ENCODE measurements around the gene TUBB.

DNA sequence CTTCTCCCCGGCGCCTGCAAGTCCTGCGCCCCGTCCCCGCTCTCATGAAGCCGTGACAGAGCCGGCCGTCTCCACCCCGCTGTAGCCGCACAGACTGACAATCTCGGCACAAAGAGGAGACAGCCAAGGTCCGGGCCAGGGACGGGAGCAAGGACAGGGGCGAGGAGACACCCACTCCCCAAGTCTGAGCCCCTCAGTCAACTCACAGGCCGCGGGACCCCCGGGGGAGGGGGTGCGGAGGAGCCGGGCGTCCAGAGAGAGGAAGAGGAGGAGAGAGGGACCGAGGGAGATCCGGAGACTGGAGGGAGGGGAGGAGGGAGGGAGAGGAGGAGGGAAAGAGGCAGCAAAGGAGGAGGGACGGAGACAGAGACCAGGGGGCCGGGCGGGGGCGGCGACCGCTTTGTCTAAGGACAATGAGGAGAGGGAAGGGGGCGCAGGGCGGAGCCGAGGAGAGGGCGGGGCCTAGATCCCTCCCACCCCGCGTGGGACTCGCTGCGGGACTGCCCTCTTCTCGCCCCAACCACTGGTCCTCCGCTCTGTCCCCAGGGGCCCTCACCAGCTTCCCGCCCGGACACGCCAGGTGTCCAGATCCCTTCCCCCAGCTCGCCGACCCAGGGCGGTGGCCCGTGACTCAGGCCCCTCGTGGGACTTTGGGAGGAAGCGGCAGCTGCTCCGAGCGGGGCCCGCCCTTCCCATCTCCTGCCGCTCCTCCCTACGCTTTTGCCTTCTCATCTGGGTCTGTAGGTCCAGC lies 33.1 kb upstream of the TUBB start:
- TF ChIP-seq, protein P1, sequence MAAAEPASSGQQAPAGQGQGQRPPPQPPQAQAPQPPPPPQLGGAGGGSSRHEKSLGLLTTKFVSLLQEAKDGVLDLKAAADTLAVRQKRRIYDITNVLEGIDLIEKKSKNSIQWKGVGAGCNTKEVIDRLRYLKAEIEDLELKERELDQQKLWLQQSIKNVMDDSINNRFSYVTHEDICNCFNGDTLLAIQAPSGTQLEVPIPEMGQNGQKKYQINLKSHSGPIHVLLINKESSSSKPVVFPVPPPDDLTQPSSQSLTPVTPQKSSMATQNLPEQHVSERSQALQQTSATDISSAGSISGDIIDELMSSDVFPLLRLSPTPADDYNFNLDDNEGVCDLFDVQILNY (CRISPR knock-in tag; IDR thresholded peaks at IDR 0.05): no peak
- TF ChIP-seq, protein P2, sequence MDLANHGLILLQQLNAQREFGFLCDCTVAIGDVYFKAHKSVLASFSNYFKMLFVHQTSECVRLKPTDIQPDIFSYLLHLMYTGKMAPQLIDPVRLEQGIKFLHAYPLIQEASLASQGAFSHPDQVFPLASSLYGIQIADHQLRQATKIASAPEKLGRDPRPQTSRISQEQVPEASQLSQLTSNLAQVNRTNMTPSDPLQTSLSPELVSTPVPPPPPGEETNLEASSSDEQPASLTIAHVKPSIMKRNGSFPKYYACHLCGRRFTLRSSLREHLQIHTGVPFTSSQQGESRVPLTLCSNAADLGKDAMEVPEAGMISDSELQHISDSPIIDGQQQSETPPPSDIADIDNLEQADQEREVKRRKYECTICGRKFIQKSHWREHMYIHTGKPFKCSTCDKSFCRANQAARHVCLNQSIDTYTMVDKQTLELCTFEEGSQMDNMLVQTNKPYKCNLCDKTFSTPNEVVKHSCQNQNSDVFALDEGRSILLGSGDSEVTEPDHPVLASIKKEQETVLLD (IDR thresholded peaks at IDR 0.05): peak; percentile 94
- TF ChIP-seq TAF15 (IDR thresholded peaks at IDR 0.05; ENCODE audit: low read depth, low read length): no peak
- TF ChIP-seq, protein P3, sequence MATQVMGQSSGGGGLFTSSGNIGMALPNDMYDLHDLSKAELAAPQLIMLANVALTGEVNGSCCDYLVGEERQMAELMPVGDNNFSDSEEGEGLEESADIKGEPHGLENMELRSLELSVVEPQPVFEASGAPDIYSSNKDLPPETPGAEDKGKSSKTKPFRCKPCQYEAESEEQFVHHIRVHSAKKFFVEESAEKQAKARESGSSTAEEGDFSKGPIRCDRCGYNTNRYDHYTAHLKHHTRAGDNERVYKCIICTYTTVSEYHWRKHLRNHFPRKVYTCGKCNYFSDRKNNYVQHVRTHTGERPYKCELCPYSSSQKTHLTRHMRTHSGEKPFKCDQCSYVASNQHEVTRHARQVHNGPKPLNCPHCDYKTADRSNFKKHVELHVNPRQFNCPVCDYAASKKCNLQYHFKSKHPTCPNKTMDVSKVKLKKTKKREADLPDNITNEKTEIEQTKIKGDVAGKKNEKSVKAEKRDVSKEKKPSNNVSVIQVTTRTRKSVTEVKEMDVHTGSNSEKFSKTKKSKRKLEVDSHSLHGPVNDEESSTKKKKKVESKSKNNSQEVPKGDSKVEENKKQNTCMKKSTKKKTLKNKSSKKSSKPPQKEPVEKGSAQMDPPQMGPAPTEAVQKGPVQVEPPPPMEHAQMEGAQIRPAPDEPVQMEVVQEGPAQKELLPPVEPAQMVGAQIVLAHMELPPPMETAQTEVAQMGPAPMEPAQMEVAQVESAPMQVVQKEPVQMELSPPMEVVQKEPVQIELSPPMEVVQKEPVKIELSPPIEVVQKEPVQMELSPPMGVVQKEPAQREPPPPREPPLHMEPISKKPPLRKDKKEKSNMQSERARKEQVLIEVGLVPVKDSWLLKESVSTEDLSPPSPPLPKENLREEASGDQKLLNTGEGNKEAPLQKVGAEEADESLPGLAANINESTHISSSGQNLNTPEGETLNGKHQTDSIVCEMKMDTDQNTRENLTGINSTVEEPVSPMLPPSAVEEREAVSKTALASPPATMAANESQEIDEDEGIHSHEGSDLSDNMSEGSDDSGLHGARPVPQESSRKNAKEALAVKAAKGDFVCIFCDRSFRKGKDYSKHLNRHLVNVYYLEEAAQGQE (IDR thresholded peaks at IDR 0.05; ENCODE audit: borderline replicate concordance): peak; percentile 35
- TF ChIP-seq, protein P3 (CRISPR knock-in tag; IDR thresholded peaks at IDR 0.05; ENCODE audit: low read depth): no peak

All from K562 (cell line).